DMS153 treated with DMSO at 0.1 percent for 48 hours (cell line): ENCODE data around the gene CCL27.
"Not testable (repeated sequence)": the region's sequence is repeated elsewhere in the genome, so short reads cannot be mapped to it uniquely, and the experiment has no call there.

Experiments
- DNase-seq: peaks from one replicate; lab custom pipeline; 2025; ENCODE audit not compliant: unreplicated experiment; lab: John Stamatoyannopoulos, UW

CCL27 gene

GRCh38 chr9:34651876-34652601 lies 10.4 kb downstream of the CCL27 start, which contains the start of gene IL11RA:
TSS of gene IL11RA (plus strand) at chr9:34652185. CDS start at chr9:34655218, 3,033 bp downstream.
- DNase-seq, result peak; percentile 63

GRCh38 chr9:34651321-34651720 lies 11.1 kb downstream of the CCL27 start:
- DNase-seq, result no peak

GRCh38 chr9:34650816-34651215 lies 11.6 kb downstream of the CCL27 start:
- no peak for DNase-seq

GRCh38 chr9:34648673-34649072 lies 13.8 kb downstream of the CCL27 start:
- no peak for DNase-seq

GRCh38 chr9:34647651-34648050 lies 14.8 kb downstream of the CCL27 start:
- DNase-seq, result no peak

- DNase-seq, result no peak
Measured at GRCh38 chr9:34647084-34647403, 15.4 kb downstream of the CCL27 start.

GRCh38 chr9:34646211-34647083 lies 16.0 kb downstream of the CCL27 start, which contains the start of gene GALT:
TSS of gene GALT (plus strand) at chr9:34646675. CDS start at chr9:34646705, 30 bp downstream.
- DNase-seq, result peak; percentile 74

- no peak for DNase-seq
Measured at GRCh38 chr9:34644766-34645314, 17.6 kb downstream of the CCL27 start.

GRCh38 chr9:34642679-34643078 lies 19.8 kb downstream of the CCL27 start:
- no peak for DNase-seq

- DNase-seq, result not testable (repeated sequence)
Measured at GRCh38 chr9:34639322-34639721, 23.1 kb downstream of the CCL27 start.

GRCh38 chr9:34638138-34638445 lies 24.4 kb downstream of the CCL27 start:
- no peak for DNase-seq

- DNase-seq, result peak; percentile 85
Measured at GRCh38 chr9:34637356-34638137, 24.9 kb downstream of the CCL27 start, which contains the start of gene SIGMAR1. TSS of gene SIGMAR1 (minus strand) at chr9:34637787. CDS start at chr9:34637697, 90 bp downstream.

- DNase-seq, result no peak
Measured at GRCh38 chr9:34636791-34637355, 25.6 kb downstream of the CCL27 start.

- DNase-seq, result no peak
Measured at GRCh38 chr9:34635556-34635955, 26.9 kb downstream of the CCL27 start.

GRCh38 chr9:34634551-34635248 lies 27.8 kb downstream of the CCL27 start:
- DNase-seq, result no peak

GRCh38 chr9:34633851-34634550 lies 28.5 kb downstream of the CCL27 start:
- peak; percentile 31 for DNase-seq

GRCh38 chr9:34633166-34633565 lies 29.3 kb downstream of the CCL27 start:
- DNase-seq, result no peak

GRCh38 chr9:34630402-34631154 lies 31.9 kb downstream of the CCL27 start:
- no peak for DNase-seq

- no peak for DNase-seq
Measured at GRCh38 chr9:34629491-34629808, 33.0 kb downstream of the CCL27 start.
